ENCODE data around the gene ARMC5. TPM values are rescaled to one million over a fixed set of nuclear protein-coding genes. Genes with fewer than 3 reads are reported as not detected.
"Not testable (repeated sequence)": the region's sequence is repeated elsewhere in the genome, so short reads cannot be mapped to it uniquely, and the experiment has no call there.

The ARMC5 gene
- polyA plus RNA-seq, 1 donor from 2014 or later = 27.6 TPM

- Histone ChIP-seq H3K4me3 (ENCODE audit: low read length) (peak overlapping the region; percentile 92), H3K27ac (ENCODE audit: low read length) (no peak overlapping the region), H3K9me3 (ENCODE audit: low read length) (no peaks in the 10 kb centered on the region), H3K4me2 (ENCODE audit: low read length) (no peak overlapping the region), H3K9me2 (ENCODE audit: insufficient read depth, low read length) (no peaks in the 10 kb centered on the region), H2AFZ (ENCODE audit: low read depth, low read length) (no peak overlapping the region), H3K36me3 (ENCODE audit: insufficient read depth, low read length) (no peaks in the 10 kb centered on the region), H3K9ac (ENCODE audit: low read length) (no peak overlapping the region), H3K27me3 (ENCODE audit: insufficient read depth, low read depth, low read length) (no peaks in the 10 kb centered on the region), H3F3A (ENCODE audit: insufficient read depth, low read length, poor library complexity, severe bottlenecking) (no peaks in the 10 kb centered on the region), H3K79me2 (replicated peaks; ENCODE audit: insufficient read depth, low read length) (no peaks in the 10 kb centered on the region), H4K20me1 (ENCODE audit: insufficient read depth) (no peaks in the 10 kb centered on the region)
- TF ChIP-seq POLR2AphosphoS5 (IDR thresholded peaks at IDR 0.05) (no peak), RAD21 (conservative IDR thresholded peaks at IDR 0.05) (no peak), CTCF (IDR thresholded peaks at IDR 0.05; ENCODE audit: poor library complexity, severe bottlenecking) (no peak)
Measured at GRCh38 chr16:31441956-31442355, 17.3 kb upstream of the ARMC5 start.

- H3K9me3 ChIP-seq (ENCODE audit: low read length); H2AFZ ChIP-seq (ENCODE audit: low read depth, low read length); H3K4me2 ChIP-seq (ENCODE audit: low read length); H3F3A ChIP-seq (ENCODE audit: insufficient read depth, low read length, poor library complexity, severe bottlenecking); H3K27ac ChIP-seq (ENCODE audit: low read length); H3K4me3 ChIP-seq (ENCODE audit: low read length); H3K79me2 ChIP-seq (replicated peaks; ENCODE audit: insufficient read depth, low read length); H3K9ac ChIP-seq (ENCODE audit: low read length); H3K9me2 ChIP-seq (ENCODE audit: insufficient read depth, low read length); H3K27me3 ChIP-seq (ENCODE audit: insufficient read depth, low read depth, low read length); H3K36me3 ChIP-seq (ENCODE audit: insufficient read depth, low read length); H4K20me1 ChIP-seq (ENCODE audit: insufficient read depth): not testable (repeated sequence)
Measured at GRCh38 chr16:31445931-31446330, 13.4 kb upstream of the ARMC5 start.

GRCh38 chr16:31451201-31451600 lies 8.1 kb upstream of the ARMC5 start:
- Histone ChIP-seq H3F3A (ENCODE audit: insufficient read depth, low read length, poor library complexity, severe bottlenecking) (no peaks in the 10 kb centered on the region), H3K9me3 (ENCODE audit: low read length) (no peaks in the 10 kb centered on the region), H3K36me3 (ENCODE audit: insufficient read depth, low read length) (no peaks in the 10 kb centered on the region), H3K27ac (ENCODE audit: low read length) (no peak overlapping the region), H4K20me1 (ENCODE audit: insufficient read depth) (no peaks in the 10 kb centered on the region), H2AFZ (ENCODE audit: low read depth, low read length) (no peak overlapping the region), H3K4me2 (ENCODE audit: low read length) (no peak overlapping the region), H3K4me3 (ENCODE audit: low read length) (no peak overlapping the region), H3K79me2 (replicated peaks; ENCODE audit: insufficient read depth, low read length) (no peaks in the 10 kb centered on the region), H3K9ac (ENCODE audit: low read length) (no peak overlapping the region), H3K27me3 (ENCODE audit: insufficient read depth, low read depth, low read length) (no peaks in the 10 kb centered on the region), H3K9me2 (ENCODE audit: insufficient read depth, low read length) (no peaks in the 10 kb centered on the region)
- TF ChIP-seq SMC3 (conservative IDR thresholded peaks at IDR 0.05; ENCODE audit: poor library complexity) (no peak), RAD21 (conservative IDR thresholded peaks at IDR 0.05) (no peak)

GRCh38 chr16:31451681-31452351 lies 7.5 kb upstream of the ARMC5 start:
- Histone ChIP-seq H3F3A (ENCODE audit: insufficient read depth, low read length, poor library complexity, severe bottlenecking) (no peaks in the 10 kb centered on the region), H3K36me3 (ENCODE audit: insufficient read depth, low read length) (no peaks in the 10 kb centered on the region), H2AFZ (ENCODE audit: low read depth, low read length) (peak overlapping the region; percentile 1), H3K4me2 (ENCODE audit: low read length) (no peak overlapping the region), H3K79me2 (replicated peaks; ENCODE audit: insufficient read depth, low read length) (peaks cover 3% of the 10 kb centered on the region), H3K9ac (ENCODE audit: low read length) (no peak overlapping the region), H3K9me2 (ENCODE audit: insufficient read depth, low read length) (no peaks in the 10 kb centered on the region), H3K27ac (ENCODE audit: low read length) (no peak overlapping the region), H3K27me3 (ENCODE audit: insufficient read depth, low read depth, low read length) (no peaks in the 10 kb centered on the region), H3K4me3 (ENCODE audit: low read length) (no peak overlapping the region), H3K9me3 (ENCODE audit: low read length) (no peaks in the 10 kb centered on the region), H4K20me1 (ENCODE audit: insufficient read depth) (no peaks in the 10 kb centered on the region)
- no peak for TF ChIP-seq POLR2AphosphoS5 (IDR thresholded peaks at IDR 0.05)
- no peak for TF ChIP-seq EP300 (conservative IDR thresholded peaks at IDR 0.05; ENCODE audit: poor library complexity, severe bottlenecking)
- no peak for TF ChIP-seq EZH2 (IDR thresholded peaks at IDR 0.05; ENCODE audit: borderline replicate concordance, insufficient read depth, low read length, poor library complexity, severe bottlenecking)
- peak; percentile 46 for TF ChIP-seq RAD21 (conservative IDR thresholded peaks at IDR 0.05)
- TF ChIP-seq REST (IDR thresholded peaks at IDR 0.05; ENCODE audit: borderline replicate concordance) = no peak
- no peak for TF ChIP-seq TAF1 (IDR thresholded peaks at IDR 0.05; ENCODE audit: low read depth)
- peak; percentile 33 for TF ChIP-seq SMC3 (conservative IDR thresholded peaks at IDR 0.05; ENCODE audit: poor library complexity)
- no peak for TF ChIP-seq MXI1 (conservative IDR thresholded peaks at IDR 0.05; ENCODE audit: poor library complexity, severe bottlenecking)
- TF ChIP-seq CTCF (IDR thresholded peaks at IDR 0.05; ENCODE audit: poor library complexity, severe bottlenecking) = peak; percentile 72

Measured in neural cell (in vitro differentiated cells).